ENCODE measurements around the gene PDIK1L.

GRCh38 chr1:26132834-26133167, 21.2 kb downstream of the PDIK1L start:
- TF ChIP-seq GATA2 (IDR thresholded peaks at IDR 0.05; ENCODE audit: low read depth, low read length) (no peak), GATA3 (IDR thresholded peaks at IDR 0.05; ENCODE audit: low read depth, low read length) (no peak)
